Chondrocyte (in vitro differentiated cells): ENCODE measurements around the gene RNF182. TPM values are rescaled to one million over a fixed set of nuclear protein-coding genes. Genes with fewer than 3 reads are reported as not detected.

Experiments used
- DNase-seq: peaks from one replicate; pipeline ENCODE4 v3.0.0; 2021; ENCODE audit warnings: mixed read lengths, low spot score
- H3K27ac Mint-ChIP-seq: one replicate; pipeline ENCODE4 v1.8.0; 2021; ENCODE audit warnings: mild to moderate bottlenecking, moderate library complexity, mixed read lengths; ENCODE audit not compliant: unreplicated experiment
- H3K27me3 Mint-ChIP-seq: 2 replicates; pipeline ENCODE4 v1.8.0; 2021; ENCODE audit warnings: low read depth, mixed read lengths
- H3K36me3 Mint-ChIP-seq: 2 replicates; pipeline ENCODE4 v1.8.0; 2021; ENCODE audit warnings: low read depth, mixed read lengths
- H3K4me1 Mint-ChIP-seq: 2 replicates; pipeline ENCODE4 v1.8.0; 2021; ENCODE audit warnings: low read depth, mild to moderate bottlenecking, mixed read lengths
- H3K4me3 Mint-ChIP-seq: one replicate; pipeline ENCODE4 v1.8.0; 2021; ENCODE audit warnings: mild to moderate bottlenecking, moderate library complexity, mixed read lengths; ENCODE audit not compliant: unreplicated experiment
- H3K9me3 Mint-ChIP-seq: 2 replicates; pipeline ENCODE4 v1.8.0; 2021; ENCODE audit warnings: low read depth, mixed read lengths
- total RNA-seq: library from RNA; stranded (reverse); gene quantifications from 3 replicates; pipeline ENCODE4 v1.2.1, GENCODE V29; 2021
- TF ChIP-seq, protein P1 (sequence below): fragments of 200-600 bp; sonication (generic); IDR thresholded peaks from 2 replicates; pipeline ENCODE4 v1.5.0; 2021; ENCODE audit warnings: antibody characterized with exemption, mild to moderate bottlenecking, moderate library complexity

Gene RNF182
- total RNA-seq, 1 donor from 2014 or later: 5.3 TPM

DNA sequence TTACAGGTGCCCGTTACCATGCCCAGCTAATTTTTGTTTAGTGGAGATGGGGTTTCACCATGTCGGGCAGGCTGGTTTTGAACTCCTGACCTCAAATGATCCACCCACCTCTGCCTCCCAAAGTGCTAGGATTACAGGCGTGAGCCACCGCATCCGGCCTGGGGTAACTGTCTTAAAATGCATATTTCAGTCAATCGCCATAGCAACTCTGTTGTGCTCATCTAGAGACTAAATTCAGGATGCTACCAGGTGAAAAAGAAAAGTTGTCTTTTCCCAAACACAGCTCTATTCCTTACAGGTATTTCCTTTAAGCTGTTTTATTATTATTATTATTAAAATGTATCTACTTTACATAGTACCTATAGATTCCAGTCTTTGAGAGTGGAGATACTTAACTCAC, 66.6 kb downstream of the RNF182 start:
- H3K36me3 Mint-ChIP-seq: no peaks in the 10 kb centered on the region

DNA sequence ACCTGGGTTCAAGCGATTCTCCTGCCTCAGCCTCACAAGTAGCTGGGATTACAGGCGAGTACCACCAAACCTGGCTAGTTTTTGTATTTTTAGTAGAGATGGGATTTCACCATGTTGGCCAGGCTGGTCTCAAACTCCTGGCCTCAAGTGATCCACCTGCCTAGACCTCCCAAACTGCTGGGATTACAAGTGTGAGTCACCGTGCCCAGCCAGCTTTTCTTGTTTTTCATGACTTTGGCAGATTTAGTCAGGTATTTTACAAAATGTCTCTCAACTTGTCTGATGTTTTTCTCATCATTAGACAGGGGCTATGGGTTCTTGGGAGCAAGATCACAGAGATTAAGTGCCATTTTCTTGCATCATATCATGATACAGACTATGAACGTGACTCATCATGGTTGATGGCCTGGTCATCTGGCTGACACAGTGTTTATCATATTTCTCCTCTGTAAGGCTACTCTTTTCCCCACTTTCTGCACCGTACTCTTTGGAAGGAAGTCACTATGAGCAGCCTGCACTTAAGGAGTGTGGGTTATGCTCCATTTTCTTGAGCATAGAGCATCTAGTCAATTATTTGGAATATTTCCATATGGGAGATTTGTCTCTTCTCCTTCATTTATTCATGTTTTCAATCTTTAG, 67.8 kb downstream of the RNF182 start:
- H3K9me3 Mint-ChIP-seq: no peaks in the 10 kb centered on the region
- no peaks in the 10 kb centered on the region for H3K27me3 Mint-ChIP-seq
- H3K36me3 Mint-ChIP-seq: no peaks in the 10 kb centered on the region
- no peak for DNase-seq
- no peak overlapping the region for H3K27ac Mint-ChIP-seq
- H3K4me3 Mint-ChIP-seq: no peak overlapping the region
- TF ChIP-seq, protein P1, sequence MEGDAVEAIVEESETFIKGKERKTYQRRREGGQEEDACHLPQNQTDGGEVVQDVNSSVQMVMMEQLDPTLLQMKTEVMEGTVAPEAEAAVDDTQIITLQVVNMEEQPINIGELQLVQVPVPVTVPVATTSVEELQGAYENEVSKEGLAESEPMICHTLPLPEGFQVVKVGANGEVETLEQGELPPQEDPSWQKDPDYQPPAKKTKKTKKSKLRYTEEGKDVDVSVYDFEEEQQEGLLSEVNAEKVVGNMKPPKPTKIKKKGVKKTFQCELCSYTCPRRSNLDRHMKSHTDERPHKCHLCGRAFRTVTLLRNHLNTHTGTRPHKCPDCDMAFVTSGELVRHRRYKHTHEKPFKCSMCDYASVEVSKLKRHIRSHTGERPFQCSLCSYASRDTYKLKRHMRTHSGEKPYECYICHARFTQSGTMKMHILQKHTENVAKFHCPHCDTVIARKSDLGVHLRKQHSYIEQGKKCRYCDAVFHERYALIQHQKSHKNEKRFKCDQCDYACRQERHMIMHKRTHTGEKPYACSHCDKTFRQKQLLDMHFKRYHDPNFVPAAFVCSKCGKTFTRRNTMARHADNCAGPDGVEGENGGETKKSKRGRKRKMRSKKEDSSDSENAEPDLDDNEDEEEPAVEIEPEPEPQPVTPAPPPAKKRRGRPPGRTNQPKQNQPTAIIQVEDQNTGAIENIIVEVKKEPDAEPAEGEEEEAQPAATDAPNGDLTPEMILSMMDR: no peak
- H3K4me1 Mint-ChIP-seq: peaks cover 5% of the 10 kb centered on the region

More for the DNA sequence above, 66.6 kb downstream of the RNF182 start:
- H3K9me3 Mint-ChIP-seq: no peaks in the 10 kb centered on the region
- H3K4me3 Mint-ChIP-seq: no peak overlapping the region
- no peak for DNase-seq
- H3K27me3 Mint-ChIP-seq: no peaks in the 10 kb centered on the region
- H3K27ac Mint-ChIP-seq: no peak overlapping the region
- H3K4me1 Mint-ChIP-seq: peaks cover 5% of the 10 kb centered on the region
- TF ChIP-seq, protein P1: no peak

GRCh38 chr6:13993416-13993815, 68.7 kb downstream of the RNF182 start:
- no peak for DNase-seq
- Mint-ChIP-seq H3K27me3 (no peaks in the 10 kb centered on the region), H3K27ac (no peak overlapping the region), H3K36me3 (no peaks in the 10 kb centered on the region), H3K9me3 (peaks cover 2% of the 10 kb centered on the region), H3K4me3 (no peak overlapping the region), H3K4me1 (peaks cover 5% of the 10 kb centered on the region)
- TF ChIP-seq, protein P1: no peak

DNA sequence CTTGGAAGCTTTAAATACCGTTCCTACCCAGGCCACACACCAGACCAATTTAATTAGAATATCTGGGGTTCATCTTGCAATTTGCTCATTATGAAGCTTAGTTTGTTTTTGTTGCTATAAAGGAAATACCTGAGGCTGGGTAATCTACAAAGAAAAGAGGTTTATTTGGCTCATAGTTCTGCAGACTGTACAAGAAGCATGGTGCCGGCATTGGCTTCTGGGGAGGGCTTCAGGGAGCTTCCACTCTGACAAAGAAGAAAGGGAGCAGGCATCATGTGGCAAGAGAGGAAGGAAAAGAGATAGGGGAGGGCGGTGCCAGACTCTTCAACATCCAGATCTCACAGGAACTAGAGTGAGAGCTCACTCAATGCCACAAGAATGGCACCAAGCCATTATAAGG, 73.6 kb downstream of the RNF182 start:
- no peak for DNase-seq
- H3K27me3 Mint-ChIP-seq: no peaks in the 10 kb centered on the region

GRCh38 chr6:14000901-14001300, 76.1 kb downstream of the RNF182 start:
- DNase-seq: no peak
- Mint-ChIP-seq H3K9me3 (peaks cover 3% of the 10 kb centered on the region), H3K36me3 (no peaks in the 10 kb centered on the region), H3K27me3 (no peaks in the 10 kb centered on the region), H3K27ac (no peak overlapping the region), H3K4me1 (peaks cover 13% of the 10 kb centered on the region), H3K4me3 (no peak overlapping the region)
- TF ChIP-seq, protein P1: no peak

More for the DNA sequence above, 73.6 kb downstream of the RNF182 start:
- Mint-ChIP-seq H3K36me3 (no peaks in the 10 kb centered on the region), H3K4me1 (peaks cover 13% of the 10 kb centered on the region), H3K4me3 (no peak overlapping the region), H3K27ac (no peak overlapping the region), H3K9me3 (peaks cover 3% of the 10 kb centered on the region)
- TF ChIP-seq, protein P1: no peak
